A673 (cell line): Measurements from ENCODE around the gene ZDHHC4.

ENCODE experiments used
- EZH2 ChIP-seq: fragments of 200-600 bp; sonication (generic); IDR thresholded peaks from 2 replicates; pipeline ENCODE4 v1.6.1; 2017; ENCODE audit warnings: borderline replicate concordance, low read depth, mild to moderate bottlenecking, mixed read lengths, antibody characterized with exemption, low read length; ENCODE audit not compliant: poor library complexity, severe bottlenecking
- TF ChIP-seq, protein P1 (sequence below): fragments of 300-800, 200-600 bp; sonication (generic); conservative IDR thresholded peaks from 2 replicates; pipeline ENCODE4 v1.5.1; 2017; ENCODE audit warnings: low read depth, mild to moderate bottlenecking, antibody characterized with exemption, low read length, moderate library complexity, mixed read lengths

DNA sequence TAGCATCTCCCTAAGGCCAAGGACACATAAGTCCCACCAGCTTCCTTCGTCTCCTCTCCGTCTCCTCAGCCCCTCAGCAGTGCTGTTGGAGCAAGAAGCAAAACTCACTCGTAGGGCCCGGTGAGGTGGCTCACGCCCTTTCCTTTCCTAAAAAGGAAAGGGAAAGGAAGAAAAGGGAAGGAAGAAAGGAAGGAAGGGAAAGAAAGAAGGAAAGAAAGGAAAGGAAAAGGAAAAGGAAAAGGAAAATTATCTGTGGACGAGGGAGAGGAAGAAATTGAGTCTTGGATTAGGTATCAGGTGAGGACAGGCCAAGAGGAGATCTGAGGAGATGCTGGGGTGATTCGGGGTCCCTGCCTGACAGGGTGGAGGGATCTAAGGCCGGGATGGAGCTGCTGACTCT is 56.8 kb downstream of the ZDHHC4 start:
- TF ChIP-seq, protein P1, sequence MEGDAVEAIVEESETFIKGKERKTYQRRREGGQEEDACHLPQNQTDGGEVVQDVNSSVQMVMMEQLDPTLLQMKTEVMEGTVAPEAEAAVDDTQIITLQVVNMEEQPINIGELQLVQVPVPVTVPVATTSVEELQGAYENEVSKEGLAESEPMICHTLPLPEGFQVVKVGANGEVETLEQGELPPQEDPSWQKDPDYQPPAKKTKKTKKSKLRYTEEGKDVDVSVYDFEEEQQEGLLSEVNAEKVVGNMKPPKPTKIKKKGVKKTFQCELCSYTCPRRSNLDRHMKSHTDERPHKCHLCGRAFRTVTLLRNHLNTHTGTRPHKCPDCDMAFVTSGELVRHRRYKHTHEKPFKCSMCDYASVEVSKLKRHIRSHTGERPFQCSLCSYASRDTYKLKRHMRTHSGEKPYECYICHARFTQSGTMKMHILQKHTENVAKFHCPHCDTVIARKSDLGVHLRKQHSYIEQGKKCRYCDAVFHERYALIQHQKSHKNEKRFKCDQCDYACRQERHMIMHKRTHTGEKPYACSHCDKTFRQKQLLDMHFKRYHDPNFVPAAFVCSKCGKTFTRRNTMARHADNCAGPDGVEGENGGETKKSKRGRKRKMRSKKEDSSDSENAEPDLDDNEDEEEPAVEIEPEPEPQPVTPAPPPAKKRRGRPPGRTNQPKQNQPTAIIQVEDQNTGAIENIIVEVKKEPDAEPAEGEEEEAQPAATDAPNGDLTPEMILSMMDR: no peak
- no peak for TF ChIP-seq EZH2
